Endothelial cell (in vitro differentiated cells): ENCODE results near the gene SEPTIN12. TPM values are rescaled to one million over a fixed set of nuclear protein-coding genes. Genes with fewer than 3 reads are reported as not detected.

Experiments used
- DNase-seq: peaks from one replicate; pipeline ENCODE4 v3.0.0; 2021; ENCODE audit warnings: low spot score
- H3K27ac Mint-ChIP-seq: one replicate; pipeline ENCODE4 v1.8.0; 2021; ENCODE audit warnings: mixed read lengths, inconsistent platforms; ENCODE audit not compliant: unreplicated experiment
- H3K27me3 Mint-ChIP-seq: one replicate; pipeline ENCODE4 v1.8.0; 2021; ENCODE audit warnings: mild to moderate bottlenecking, moderate library complexity, mixed read lengths, inconsistent platforms; ENCODE audit not compliant: unreplicated experiment
- H3K36me3 Mint-ChIP-seq: one replicate; pipeline ENCODE4 v1.8.0; 2021; ENCODE audit warnings: mild to moderate bottlenecking, low read depth, mixed read lengths, inconsistent platforms; ENCODE audit not compliant: unreplicated experiment
- H3K4me1 Mint-ChIP-seq: one replicate; pipeline ENCODE4 v1.8.0; 2021; ENCODE audit warnings: mild to moderate bottlenecking, mixed read lengths, inconsistent platforms; ENCODE audit not compliant: unreplicated experiment
- H3K4me3 Mint-ChIP-seq: one replicate; pipeline ENCODE4 v1.8.0; 2021; ENCODE audit warnings: mild to moderate bottlenecking, mixed read lengths, inconsistent platforms; ENCODE audit not compliant: unreplicated experiment
- H3K9me3 Mint-ChIP-seq: one replicate; pipeline ENCODE4 v1.8.0; 2021; ENCODE audit warnings: mixed read lengths, inconsistent platforms; ENCODE audit not compliant: unreplicated experiment
- total RNA-seq: library from RNA; stranded (reverse); fragmentation: NEBNext Ultra II Directional; extraction: Animal tissue kit (Norgen Biotek cat#: 25700); gene quantifications from one replicate; pipeline ENCODE4 v1.2.1, GENCODE V29; 2021; ENCODE audit not compliant: unreplicated experiment
- TF ChIP-seq, protein P1 (sequence below): fragments of 200-600 bp; sonication (generic); IDR thresholded peaks from one replicate; pipeline ENCODE4 v1.5.0; 2021; ENCODE audit warnings: antibody characterized with exemption; ENCODE audit not compliant: unreplicated experiment

The SEPTIN12 gene
- total RNA-seq, 1 donor from 2014 or later: 11.5 TPM

DNA sequence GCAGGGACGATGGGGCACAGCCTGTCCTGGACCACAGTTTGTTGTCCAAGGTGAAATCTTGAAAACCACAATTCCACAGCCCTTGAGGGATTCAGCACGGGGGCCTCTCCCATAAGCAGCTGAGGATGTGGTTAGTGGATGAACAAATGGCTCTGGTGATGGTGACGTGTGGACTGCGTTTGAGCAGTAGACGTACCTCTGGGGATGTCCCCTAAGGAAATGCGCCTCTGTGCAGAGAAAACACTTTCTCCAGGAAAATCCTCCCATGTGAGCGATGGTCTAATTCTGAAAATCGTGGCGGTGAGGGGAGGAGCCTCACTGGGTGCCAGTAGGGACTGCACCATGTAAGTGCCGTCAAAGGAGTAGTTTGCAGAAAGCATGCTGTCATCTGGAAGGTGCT, 2.7 kb upstream of the SEPTIN12 start:
- H3K27ac Mint-ChIP-seq: no peak overlapping the region
- H3K4me3 Mint-ChIP-seq: no peak overlapping the region
- no peak for DNase-seq
- TF ChIP-seq, protein P1, sequence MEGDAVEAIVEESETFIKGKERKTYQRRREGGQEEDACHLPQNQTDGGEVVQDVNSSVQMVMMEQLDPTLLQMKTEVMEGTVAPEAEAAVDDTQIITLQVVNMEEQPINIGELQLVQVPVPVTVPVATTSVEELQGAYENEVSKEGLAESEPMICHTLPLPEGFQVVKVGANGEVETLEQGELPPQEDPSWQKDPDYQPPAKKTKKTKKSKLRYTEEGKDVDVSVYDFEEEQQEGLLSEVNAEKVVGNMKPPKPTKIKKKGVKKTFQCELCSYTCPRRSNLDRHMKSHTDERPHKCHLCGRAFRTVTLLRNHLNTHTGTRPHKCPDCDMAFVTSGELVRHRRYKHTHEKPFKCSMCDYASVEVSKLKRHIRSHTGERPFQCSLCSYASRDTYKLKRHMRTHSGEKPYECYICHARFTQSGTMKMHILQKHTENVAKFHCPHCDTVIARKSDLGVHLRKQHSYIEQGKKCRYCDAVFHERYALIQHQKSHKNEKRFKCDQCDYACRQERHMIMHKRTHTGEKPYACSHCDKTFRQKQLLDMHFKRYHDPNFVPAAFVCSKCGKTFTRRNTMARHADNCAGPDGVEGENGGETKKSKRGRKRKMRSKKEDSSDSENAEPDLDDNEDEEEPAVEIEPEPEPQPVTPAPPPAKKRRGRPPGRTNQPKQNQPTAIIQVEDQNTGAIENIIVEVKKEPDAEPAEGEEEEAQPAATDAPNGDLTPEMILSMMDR: no peak
- H3K9me3 Mint-ChIP-seq: no peaks in the 10 kb centered on the region
- H3K36me3 Mint-ChIP-seq: no peaks in the 10 kb centered on the region
- H3K4me1 Mint-ChIP-seq: no peaks in the 10 kb centered on the region
- H3K27me3 Mint-ChIP-seq: peaks cover 3% of the 10 kb centered on the region

DNA sequence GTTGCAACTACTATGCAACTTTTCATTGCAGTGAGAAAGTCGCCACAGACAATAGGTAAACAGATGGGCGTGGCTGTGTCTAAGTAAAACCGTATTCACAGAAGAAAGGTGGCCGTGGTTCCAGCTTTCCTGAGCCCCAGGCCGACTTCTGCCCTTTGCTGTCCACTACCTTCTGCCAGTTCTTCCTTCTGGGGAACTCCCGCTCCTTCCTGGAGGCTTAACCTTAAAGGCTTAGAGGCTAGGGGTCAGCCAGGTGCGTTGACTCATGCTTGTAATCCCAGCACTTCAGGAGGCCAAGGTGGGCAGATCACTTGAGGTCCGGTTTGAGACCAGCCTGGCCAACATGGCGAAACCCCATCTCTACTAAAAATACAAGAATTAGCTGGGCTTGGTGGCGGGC, 2.1 kb upstream of the SEPTIN12 start:
- Mint-ChIP-seq H3K27me3 (peaks cover 3% of the 10 kb centered on the region), H3K9me3 (no peaks in the 10 kb centered on the region), H3K27ac (no peak overlapping the region), H3K4me3 (no peak overlapping the region), H3K36me3 (no peaks in the 10 kb centered on the region), H3K4me1 (no peaks in the 10 kb centered on the region)
- DNase-seq: no peak
- TF ChIP-seq, protein P1: no peak

DNA sequence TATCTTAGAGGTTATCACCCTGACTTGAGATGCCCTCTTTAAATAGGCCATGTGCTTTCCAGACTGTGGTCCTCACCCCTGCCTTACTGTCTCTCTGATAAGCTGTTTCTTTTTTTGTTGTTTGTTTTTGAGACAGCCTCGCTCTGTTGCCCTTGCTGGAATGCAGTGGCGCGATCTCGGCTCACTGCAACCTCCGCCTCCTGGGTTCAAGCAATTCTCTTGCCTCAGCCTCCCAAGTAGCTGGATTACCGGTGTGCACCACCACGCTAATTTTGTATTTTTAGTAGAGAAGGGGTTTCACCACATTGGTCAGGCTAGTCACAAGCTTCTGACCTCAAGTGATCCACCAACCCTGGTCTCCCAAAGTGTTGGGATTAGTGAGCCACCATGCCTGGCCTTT, 765 bp upstream of the SEPTIN12 start:
- Mint-ChIP-seq H3K27me3 (peaks cover 5% of the 10 kb centered on the region), H3K27ac (no peak overlapping the region), H3K36me3 (peaks cover 4% of the 10 kb centered on the region), H3K4me1 (no peaks in the 10 kb centered on the region), H3K9me3 (no peaks in the 10 kb centered on the region), H3K4me3 (no peak overlapping the region)
- no peak for DNase-seq
- TF ChIP-seq, protein P1: no peak

DNA sequence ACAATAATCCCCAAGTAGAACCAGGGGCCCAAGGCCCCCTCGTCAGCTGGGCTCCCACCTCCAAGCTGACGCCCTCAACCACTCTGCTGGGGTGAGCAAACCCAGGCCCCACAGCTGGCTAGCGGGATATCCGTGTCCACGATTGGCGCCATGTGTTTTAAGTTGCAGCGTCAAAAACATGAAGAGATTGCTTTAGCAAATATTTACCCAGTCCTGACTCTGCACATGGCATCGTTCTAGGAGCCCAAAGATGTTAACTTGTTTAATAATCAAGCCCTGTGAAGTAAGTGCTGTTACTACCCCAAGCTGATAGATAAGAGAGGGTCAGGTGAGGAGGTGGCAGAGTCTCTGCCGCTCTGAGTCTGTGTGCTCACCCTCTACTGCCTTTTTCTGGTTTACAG, 344 bp upstream of the SEPTIN12 start:
- Mint-ChIP-seq H3K36me3 (peaks cover 4% of the 10 kb centered on the region), H3K27me3 (peaks cover 5% of the 10 kb centered on the region), H3K4me1 (no peaks in the 10 kb centered on the region), H3K27ac (no peak overlapping the region), H3K4me3 (no peak overlapping the region), H3K9me3 (no peaks in the 10 kb centered on the region)
- no peak for DNase-seq
- TF ChIP-seq, protein P1: no peak

DNA sequence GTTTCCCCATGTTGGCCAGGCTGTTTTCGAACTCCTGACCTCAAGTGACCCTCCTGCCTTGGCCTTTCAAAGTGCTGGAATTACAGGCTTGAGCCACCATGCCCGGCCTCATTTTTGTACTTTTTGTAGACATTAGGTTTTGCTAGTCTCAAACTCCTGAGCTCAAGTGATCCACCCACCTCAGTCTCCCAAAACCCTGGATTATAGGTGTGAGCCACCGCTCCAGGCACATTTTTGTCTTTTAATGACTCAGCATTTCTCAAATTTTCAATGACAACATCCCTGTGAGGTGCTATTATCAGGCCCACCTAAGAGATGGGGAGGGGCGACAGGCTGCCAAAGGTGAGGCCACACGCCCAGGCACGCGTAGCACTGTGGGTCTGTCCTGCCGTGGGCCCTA, 1.1 kb downstream of the SEPTIN12 start:
- TF ChIP-seq, protein P1: no peak
- Mint-ChIP-seq H3K27ac (no peak overlapping the region), H3K27me3 (peaks cover 10% of the 10 kb centered on the region), H3K9me3 (no peaks in the 10 kb centered on the region), H3K4me3 (no peak overlapping the region), H3K36me3 (peaks cover 11% of the 10 kb centered on the region), H3K4me1 (no peaks in the 10 kb centered on the region)
- no peak for DNase-seq
